Measurements from ENCODE around the gene ALKBH5.

ALKBH5 gene

GRCh38 chr17:18225121-18225641 lies 41.6 kb downstream of the ALKBH5 start, which contains the start of gene LLGL1:
Gene LLGL1 (plus strand): TSS chr17:18225635. CDS start chr17:18225683, 48 bp downstream.
- peak; percentile 90 to 97 (median 96) for DNase-seq

DNA sequence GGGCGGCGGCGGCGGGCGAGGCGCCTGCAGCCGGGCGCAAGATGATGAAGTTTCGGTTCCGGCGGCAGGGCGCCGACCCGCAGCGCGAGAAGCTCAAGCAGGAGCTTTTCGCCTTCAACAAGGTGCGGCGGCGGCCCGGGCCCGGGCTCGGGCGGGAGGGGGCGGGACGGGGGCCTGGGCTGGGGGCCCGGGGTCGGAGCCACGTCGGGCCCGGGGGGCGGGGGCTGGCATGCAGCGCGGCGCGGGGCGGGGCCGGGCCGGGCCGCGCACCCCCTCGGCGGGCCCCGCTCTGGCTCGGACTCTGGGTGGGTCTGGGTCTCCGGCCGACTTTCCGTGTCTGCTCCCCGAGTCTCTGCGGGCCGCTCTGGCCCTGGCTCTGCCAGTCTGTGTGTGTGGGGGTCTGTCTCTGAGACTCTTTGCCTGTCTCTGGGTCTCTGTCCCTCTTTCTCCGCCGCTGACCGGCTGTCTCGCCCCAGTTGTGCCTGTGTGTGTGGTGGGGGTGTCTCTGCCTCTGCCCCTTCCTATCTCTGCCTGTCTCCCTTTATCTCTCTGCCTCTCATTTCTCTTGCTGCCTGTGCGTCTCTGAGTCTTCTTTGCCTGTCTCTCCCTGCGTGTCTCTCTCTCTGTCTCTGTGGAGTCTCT lies 42.1 kb downstream of the ALKBH5 start:
- peak in 1 of 4 experiments; percentile 51 for DNase-seq

GRCh38 chr17:18226284-18226945 lies 42.8 kb downstream of the ALKBH5 start:
- no peak for DNase-seq

GRCh38 chr17:18227635-18228034 lies 44.0 kb downstream of the ALKBH5 start:
- DNase-seq, result no peak

DNA sequence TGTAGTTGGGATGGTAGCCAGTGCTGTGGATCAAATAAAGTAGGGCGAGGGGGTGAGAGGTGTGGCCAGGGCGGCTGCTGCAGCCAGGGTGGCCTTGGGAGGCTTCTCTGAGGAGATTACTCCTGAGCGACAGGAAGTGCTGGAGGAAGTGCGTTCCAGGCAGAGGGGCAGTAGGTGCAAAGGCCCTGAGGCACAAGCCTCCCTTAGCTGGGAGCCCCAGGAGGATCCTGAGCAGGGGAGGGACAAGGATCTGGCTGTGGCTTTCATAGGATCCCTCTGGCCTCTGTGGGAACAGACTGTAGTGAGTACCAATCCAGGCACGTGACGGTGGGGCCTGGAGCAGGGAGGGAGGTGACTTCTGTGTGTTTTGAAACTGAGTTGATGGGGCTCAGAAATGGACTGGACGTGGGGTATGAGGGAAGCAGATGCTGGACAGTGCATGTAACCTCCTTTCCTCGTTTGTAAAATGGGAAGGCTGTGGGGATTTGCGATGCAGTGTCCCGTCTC lies 44.6 kb downstream of the ALKBH5 start:
- DNase-seq, result no peak

- no peak for DNase-seq
Observed at GRCh38 chr17:18229254-18229653, 45.6 kb downstream of the ALKBH5 start.

DNA sequence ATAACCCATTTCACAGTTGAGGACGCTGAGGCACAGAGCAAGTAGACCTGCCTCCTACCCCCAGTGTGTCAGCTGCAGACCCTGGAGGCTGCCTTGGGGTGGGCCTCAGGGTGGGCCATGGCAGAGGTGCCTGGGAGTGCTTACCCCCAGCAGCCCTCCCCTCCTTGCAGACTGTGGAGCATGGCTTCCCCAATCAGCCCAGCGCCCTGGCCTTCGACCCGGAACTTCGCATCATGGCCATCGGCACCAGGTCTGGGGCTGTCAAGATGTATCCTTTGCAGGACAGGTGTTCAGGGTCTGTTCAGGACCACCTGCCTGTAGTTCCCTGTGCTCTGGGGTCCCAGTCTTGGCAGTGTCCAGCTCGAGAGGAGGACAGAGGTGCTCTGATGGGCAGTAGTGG lies 46.1 kb downstream of the ALKBH5 start:
- DNase-seq, result no peak

GRCh38 chr17:18230288-18231141 lies 46.9 kb downstream of the ALKBH5 start:
- DNase-seq, result no peak

DNA sequence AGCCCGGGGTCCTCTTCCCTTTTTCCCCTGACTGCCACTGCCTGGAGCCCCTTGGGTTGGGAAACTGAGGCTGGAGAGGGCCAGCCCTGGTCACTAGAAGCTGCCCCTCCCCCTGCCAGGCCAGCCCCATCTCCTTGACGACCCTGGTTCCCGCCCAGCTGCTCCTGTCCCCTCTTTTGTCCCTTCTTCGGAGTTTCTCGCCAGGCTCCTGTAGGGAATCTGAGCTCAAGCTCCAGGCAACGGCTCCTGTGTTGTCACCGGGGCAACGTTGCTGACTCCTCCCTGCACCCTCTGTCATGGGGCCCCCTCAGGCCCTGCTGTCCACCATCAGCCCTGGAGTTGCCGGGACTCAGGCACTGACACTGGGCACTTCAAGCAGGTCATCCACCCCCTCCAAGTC lies 47.5 kb downstream of the ALKBH5 start:
- DNase-seq, result no peak

GRCh38 chr17:18233803-18234518 lies 50.3 kb downstream of the ALKBH5 start:
- DNase-seq, result no peak

GRCh38 chr17:18234853-18235380 lies 51.3 kb downstream of the ALKBH5 start:
- no peak for DNase-seq

- DNase-seq, result no peak
Observed at GRCh38 chr17:18235743-18236256, 52.2 kb downstream of the ALKBH5 start.

DNA sequence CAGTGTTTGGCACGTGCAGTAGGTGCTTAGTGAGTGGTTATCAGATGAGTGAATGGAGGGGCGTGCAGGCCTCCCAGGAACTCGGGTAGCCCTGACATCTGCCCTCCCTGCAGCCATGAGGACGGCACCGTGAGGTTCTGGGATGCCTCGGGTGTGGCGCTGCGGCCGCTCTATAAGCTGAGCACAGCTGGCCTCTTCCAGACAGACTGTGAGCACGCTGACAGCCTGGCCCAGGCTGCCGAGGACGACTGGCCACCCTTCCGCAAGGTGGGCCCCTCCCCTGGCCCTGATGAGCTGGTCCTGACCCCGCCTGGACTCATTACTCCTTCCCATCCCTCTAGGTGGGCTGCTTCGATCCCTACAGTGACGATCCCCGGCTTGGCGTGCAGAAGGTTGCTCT lies 52.9 kb downstream of the ALKBH5 start:
- DNase-seq, result no peak

- no peak for DNase-seq
Observed at GRCh38 chr17:18237461-18237860, 53.8 kb downstream of the ALKBH5 start.

DNA sequence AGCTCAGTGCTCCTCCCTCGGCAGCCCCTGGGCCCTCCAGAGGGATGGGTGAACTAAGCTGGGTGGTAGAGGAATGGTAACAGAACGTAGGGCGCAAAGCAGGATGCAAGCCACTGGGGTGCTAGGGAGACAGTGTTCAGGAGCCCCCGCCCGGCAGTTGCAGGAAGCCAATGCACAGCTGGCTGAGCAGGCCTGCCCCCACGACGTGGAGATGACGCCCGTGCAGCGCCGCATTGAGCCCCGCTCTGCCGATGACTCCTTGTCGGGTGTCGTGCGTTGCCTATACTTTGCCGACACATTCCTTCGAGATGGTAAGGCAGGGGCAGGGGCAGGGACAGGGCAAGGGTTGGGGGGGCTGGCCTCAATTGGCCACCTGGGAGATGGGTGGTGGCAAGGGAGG lies 54.7 kb downstream of the ALKBH5 start:
- DNase-seq, result no peak

- no peak for DNase-seq
Observed at GRCh38 chr17:18240449-18240848, 56.8 kb downstream of the ALKBH5 start.

- no peak for DNase-seq
Observed at GRCh38 chr17:18241229-18241871, 57.7 kb downstream of the ALKBH5 start.

DNA sequence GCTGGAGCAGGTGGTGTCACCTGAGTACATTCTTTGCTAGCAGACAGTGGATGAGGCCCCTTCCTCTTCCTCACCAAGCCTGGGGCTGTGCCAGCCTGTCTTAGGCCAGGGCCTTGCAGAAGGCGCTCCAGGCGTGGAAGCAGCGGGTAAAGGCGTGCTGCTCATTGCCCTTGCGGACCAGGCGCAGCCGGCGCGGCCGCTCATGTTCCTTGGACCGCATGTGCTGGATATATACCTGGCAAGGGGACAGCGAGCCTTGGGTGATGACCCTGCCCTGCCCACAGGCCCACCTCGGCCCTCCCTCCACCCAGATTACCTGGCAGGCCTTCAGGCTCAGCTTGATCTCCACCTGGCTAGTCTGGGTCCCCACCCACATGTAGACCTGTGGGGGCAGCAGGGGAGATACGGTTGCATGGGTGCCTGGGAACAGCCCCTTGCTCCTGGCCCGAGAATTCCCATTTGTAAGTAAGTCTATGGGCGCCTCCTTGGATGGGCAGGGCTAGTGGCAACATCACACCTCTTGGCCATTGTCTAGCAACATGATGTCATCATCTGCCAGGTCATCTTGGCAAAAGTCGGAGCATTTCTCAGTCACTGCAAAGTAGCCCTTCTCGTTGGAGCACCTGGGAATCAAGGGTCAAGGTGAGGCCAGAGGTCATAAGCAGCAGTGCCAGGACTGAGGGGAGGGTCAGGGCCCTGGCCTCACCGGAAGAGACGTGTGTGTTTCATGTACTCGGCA lies 61.6 kb downstream of the ALKBH5 start:
- no peak for DNase-seq

GRCh38 chr17:18246109-18246725 lies 62.6 kb downstream of the ALKBH5 start:
- DNase-seq, result no peak

- no peak for DNase-seq
Observed at GRCh38 chr17:18246880-18247612, 63.4 kb downstream of the ALKBH5 start.

All from activated CD4-positive, CD25-positive, alpha-beta regulatory T cell (primary cell).